HG03571 (cell line): ENCODE data around the gene SREBF1.
A peak's percentile ranks its signal among the peaks of the same experiment; 100 is the strongest.

ENCODE experiments used
- ATAC-seq: cut with Tn5 transposase; IDR thresholded peaks from one replicate; pipeline ENCODE4 v1.9.1; 2021; ENCODE audit not compliant: unreplicated experiment

SREBF1 gene

DNA sequence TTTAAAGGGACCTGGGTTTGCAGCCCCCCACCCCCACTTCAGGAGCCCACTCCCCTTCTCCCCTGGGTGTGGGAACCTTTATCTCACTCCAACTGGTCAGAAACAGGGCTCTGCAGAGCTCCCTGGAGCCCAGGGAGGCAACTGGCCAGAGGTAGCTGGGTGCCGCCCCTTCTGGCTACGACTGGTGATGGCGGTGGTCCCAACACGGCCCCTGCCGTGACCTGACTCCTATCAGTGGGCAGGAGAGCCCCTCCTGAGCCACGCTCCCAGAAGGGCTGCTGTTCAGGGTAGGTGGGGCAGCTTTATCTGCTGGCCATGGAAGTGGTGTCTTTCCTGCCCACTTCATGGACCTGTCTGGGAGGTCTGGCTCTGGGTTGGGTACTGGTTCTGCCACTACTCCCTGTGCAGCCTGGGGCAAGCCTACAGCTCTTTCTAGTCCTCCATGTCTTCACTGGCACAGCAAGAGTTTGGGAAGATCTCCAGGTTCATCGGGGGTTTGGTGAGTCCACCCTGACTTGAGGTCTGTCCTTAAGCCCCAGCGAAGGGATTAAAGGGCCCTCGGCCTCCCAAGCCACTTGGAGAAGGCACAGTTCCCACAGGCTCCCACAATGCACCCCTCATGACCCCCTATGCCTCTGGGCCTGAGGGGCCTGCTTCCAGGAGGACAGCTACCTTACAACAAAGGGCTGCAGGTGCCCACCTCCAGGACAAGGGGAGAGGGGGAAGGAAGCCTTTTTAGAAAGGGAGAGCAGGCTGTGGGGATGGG, 5.5 kb upstream of the SREBF1 start:
- ATAC-seq = no peak

DNA sequence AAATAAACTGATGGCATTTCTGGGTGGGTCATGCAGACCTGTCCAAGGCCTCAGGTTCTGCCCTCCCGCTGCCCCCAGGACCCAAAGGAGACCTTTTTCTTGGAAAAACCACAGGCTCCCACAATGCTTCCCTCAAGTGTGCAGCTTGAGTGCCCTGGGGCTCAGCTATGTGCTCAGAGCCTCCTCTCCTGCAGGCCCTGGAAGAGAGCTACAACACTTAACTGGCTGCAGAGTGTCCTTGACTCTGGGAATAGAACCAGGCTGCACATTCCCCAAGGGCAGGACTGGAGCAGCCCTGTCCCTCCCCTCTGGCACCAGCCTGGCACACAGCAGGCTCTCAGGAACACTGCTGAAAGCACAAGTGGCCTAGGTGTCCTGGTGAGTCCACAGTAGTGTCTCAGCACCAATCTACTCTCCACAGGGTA, 4.8 kb upstream of the SREBF1 start:
- ATAC-seq = no peak

DNA sequence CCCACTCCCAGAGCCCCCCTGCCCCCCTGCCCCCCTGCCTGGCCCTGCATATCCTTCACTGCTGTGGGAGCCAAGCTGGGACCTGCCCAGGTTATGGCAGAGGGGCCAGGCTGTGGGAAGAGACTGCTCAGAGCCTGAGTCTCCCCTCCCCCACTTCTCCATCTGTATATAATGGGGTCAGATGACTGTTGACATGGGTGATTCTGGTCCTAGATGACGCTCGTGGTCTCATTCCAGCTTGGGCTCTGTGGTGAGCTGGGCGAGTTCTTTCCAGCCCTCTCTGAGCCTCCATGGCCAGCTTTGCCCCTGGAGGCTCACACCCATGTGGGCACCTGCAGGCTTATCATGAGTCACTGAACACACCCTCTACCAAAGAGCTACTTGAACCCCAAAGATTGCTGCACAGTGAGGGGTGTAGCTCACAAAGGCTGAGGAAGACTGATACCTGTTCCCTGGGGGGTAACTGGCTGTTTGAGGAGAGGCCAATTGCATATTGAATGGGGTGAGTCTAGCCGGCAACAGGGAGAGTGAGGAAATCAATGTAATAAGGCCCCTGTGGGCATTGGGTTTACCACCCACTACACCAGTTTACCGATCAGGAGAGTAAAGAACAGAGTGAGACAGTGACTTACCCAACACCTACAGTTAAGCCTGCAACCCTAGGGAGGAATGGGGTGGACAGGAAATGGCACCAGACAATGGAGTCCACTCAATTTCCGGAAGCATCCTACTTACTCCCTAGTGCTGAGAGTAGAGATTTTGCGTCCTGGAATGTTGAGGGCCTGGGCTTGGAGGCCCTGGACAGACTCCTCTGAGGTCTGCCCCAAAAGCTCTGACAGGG, 4.2 kb upstream of the SREBF1 start:
- ATAC-seq = no peak

DNA sequence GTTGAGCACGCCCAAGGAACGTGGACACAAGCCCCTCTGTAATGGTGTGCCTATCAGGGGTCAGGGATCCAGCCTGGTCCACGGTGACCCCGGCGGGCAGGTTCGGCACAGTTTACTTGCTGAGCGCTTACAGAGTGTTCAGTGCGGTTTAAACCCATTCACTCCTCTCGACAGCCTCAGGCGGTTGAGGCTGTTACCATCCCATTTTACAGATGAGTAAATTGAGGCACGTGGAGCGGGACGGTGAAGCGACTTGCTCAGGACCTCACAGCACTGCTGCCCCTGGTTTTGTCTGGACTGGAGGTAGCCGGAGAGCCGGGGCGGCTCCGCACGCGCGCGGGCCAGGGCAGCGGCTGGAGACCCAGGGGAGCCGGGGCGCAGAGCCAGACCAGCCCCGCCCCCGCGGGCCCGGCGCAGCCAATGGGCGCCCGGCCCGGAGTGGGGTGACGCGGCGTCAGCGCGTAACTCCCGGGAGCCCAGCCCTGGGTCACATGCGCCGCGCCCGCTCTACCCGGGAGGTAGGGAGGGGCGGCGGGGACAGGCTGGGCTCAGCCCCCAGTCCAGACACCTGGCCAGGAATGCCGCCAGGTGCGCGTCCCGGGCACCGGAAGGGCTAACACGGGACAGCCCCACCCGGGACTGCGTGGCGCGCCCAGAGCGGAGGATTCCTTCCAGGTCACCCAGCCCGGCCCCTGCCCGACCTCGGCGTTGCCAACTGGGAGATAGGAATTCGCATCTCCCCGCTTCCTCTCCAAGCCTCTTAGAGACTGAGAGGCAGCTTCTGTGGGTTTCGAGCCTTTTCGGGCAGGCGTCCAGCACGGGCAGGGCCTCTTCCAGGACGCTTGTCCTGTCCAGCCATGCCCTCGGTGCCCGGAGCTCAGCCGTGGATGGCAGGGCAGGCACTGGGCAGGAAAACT, 3.3 kb upstream of the SREBF1 start:
- peak; percentile 49 for ATAC-seq

DNA sequence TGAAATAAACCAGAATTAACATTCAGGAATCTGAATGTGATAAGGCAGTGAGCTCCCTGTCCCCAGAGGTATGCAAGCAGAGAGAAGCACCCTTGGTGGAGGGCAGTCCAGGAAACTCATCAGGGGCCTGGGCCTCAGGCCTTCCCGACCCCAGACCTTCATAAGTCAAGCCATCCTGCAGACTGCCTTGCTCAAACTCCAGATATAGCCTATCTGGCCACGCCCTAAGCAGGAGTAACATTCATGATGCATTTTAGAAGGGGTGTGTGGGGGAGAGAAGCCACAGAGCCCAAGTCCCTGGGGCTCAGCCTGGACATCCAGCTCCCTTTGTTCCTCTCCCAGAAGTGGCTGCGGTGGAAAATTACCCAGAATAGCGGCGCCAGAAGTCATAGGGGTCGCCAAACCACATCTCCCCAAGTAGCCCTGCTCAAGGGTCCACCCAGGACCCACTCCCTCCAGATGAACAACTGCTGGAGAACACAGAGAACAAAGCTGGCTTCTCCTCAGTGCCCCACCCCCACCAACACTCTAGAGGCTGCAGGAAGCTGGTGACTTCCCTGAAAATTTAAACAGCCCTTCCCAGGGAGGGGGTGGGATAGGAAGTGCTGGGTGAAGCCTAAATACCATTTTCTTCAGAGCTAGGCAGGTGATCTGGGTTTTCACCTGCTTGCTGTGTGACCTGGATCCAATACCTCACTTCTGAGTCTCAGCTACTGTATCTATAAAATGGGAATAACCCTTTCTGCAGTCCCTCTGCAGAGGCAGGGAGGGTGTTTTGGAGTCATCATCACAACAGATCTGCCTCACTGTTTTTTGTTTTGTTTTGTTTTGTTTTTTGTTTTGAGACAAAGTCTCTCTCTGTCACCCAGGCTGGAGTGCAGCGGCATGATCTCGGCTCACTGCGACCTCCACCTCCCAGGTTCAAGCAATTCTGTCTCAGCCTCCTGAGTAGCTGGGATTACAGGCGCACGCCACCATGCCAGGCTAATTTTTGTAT, 1.5 kb upstream of the SREBF1 start:
- no peak for ATAC-seq

DNA sequence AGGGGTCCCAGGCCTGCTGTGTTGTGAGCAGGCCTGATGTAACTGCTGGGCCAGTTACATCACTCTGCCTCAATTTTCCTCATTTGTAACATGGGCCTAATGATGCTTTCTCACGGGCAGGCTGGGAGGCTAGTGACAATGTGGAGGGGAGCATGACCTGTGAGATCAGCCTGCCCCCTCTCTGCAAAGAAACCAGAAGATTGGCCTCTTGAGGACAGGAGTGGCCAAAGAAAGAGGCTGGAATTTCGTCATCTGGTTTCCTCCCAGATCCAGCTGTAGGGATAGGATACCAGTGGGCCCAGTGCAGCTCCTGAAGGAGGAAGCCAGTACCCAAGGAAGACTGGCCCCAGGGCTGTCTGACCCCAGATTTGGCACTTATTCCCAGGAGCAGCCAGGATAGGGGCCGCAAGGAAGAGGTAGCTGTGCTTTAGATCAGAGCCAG, 615 bp upstream of the SREBF1 start:
- no peak for ATAC-seq

DNA sequence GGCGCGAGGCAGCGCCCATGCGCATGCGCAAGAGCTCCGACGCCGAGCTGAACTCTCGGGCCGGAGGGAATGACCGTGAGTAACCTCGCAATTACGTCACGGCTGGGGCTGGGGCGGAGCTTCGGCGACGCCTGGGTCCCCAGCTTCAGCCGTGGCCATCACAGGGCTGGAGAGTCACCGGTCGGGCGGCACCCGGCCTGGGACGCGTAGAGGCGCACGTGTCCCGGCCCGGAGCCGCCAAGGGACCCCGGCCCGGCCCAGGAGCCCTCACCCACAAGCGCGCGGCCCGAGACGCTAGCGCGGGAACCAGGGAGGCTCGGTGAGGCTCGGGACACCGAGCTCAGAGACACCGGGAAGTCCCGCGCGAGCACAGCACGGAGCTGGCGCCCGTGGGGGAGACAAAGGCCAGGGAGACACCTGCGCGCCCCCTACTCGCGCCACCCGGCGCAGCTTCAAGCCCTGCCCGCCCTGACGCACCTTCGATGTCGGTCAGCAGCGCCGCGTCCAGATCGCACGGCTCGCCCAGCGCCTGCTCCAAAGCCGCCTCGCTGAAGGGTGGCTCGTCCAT, 452 bp downstream of the SREBF1 start:
- ATAC-seq = peak; percentile 61

DNA sequence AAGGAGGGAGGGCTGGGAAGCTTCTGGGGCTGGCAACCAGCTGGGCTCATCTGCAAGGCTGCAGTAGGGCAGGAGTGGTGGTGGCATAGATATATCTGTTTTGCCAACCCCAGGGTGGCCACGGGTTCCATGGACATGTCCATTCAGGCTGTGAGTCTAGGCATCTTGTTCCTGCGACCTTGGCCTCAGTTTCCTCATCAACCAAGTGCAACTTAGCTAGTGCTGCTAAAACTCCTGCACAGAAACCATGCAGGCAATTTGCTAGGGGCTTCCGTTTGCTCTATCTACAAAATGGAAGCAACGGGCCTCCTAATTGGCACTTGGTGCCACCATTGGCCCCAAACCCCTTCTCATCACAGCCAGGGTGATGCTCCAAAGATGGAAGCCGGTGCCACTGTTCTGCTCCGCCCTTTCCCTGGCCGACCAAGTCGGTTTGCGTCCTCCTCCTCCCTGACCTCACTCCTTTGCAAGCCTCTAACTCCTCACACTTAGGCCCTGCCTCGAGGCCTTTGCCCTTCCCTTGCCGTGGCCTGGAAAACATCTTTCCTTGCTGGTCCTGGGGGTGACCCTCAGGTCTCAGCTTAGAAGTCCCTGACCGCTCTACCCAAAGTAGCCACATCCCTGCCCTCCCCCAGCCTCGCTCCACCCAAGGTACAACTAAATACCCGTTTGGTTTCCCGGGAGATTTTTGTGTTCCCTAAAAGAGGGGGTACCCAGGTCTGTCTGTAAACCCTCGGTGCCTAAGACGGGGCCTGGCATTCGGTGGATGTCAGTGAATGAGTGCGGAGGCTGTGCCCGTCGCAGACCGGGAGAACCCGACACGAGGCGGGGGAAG, 1.2 kb downstream of the SREBF1 start:
- ATAC-seq = no peak

DNA sequence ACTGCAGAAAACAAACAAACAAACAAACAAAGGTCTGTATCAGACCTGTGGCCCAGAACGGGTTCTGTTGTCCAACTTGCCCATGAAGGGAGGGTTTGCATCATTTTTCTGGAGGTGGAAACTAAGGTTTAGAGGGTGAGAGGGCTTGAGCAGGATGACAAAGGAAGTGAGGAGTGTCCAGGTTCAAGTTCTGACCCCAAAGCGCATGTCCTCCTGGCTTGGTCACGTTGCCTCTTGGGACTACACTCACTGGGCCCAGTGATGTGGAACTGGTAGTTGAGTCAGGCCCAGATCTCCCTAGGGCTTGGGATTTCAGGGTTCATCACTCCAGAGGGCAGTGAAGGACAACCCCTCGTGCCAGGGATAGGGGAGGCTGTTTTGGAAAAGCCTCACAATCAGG, 1.8 kb downstream of the SREBF1 start:
- no peak for ATAC-seq

DNA sequence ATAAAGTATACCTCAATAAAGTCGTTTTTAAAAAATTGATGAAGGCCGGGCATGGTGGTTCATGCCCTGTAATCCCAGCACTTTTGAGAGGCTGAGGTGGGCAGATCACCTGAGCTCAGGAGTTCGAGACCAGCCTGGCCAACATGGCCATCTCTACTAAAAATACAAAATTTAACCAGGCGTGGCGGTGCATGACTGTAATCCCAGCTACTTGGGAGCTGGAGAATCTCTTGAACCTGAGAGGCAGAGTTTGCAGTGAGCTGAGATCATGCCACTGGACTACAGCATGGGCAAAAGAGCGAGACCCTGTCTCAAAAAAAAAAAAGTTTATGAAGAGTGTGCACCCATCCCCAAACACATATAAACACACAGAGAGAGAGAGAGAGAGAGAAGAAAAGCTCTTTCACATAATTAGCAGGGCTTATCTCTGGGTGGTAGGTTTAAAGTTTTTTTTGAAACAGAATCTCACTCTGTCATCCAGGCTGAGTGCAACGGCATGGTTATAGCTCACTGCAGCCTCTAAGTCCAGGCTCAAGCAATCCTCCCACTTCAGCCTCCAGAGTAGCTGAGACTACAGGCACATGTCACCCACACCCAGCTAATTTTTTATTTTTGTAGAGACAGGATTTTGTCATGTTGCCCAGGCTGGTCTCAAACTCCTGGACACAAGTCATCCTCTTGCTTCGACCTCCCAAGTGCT, 3.0 kb downstream of the SREBF1 start:
- ATAC-seq = no peak

DNA sequence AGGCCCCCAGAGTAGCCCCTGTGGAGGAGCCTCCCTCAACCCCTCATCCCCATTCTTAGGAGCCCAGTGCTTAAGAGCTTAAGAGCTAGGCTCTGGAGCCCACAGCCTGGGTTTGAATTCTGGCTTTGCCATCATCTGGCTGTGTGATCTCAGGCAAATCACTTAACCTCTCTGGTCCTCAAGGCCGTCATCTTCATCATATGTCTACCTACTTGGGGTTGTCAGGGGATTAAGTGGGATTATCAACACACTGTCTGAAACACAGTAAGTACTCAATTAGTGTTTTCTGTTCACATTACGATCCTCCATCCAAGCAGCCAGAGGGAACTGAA, 4.8 kb downstream of the SREBF1 start:
- no peak for ATAC-seq

DNA sequence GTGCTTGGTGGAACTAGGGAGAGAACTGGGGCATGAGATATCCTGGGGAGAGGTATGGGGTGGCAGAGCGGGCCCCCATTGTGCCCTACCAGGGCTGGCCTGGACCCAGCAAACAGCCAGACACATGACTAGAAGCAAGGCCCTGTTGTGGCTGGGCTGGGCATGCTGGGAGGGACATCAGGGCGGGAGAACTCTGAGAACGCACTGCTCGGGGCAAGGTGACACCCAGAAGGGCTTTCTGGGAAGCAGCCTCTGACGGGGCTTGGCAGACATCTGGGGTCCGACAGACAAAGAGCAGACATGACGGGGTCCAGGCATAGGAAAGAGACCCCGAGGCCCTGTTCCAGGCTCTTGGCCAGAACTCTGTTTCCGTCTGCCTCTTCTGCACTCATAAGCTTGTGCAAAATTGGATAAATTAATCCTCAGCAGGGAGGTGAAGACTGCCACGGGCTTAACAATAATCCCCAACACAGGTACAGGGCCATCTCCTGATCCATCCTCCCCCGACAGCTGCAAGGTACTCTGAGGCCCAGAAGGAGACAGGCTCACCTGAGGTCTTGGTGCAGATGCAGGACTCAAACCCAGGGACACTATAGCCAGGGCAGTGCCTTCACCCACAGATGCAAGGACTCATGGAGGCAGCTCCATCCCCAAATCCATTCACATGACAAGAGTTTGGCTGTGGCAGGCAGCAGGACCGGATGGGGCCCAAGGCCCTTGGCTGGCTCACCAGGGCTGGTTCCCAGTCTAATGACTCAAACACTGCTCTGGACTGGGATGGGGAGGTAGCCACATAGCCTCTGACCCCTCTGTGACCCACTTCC, 5.4 kb downstream of the SREBF1 start:
- ATAC-seq = no peak

DNA sequence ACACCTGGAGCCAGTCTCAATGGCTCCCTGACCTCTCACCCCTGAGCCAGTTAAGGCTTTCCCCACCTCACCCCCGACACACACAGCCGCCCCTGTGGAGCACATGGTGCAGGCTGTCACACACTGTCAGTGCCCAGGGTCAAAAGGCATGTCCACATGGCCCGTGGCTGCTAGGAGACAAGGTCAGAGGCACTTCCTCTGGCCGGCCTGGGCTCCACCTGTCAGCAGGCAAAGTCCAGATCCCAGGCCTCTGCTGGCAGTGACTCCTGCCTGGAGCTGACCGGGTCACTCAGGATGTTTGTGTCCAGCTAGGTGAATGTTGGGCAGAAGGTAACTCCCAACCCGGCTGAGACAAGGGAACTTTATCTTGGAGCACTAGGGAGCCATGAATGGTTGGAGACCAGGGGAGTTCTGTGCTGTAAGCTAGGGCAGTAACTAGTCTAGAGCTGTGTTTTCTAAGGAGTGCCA, 6.0 kb downstream of the SREBF1 start:
- ATAC-seq = no peak

DNA sequence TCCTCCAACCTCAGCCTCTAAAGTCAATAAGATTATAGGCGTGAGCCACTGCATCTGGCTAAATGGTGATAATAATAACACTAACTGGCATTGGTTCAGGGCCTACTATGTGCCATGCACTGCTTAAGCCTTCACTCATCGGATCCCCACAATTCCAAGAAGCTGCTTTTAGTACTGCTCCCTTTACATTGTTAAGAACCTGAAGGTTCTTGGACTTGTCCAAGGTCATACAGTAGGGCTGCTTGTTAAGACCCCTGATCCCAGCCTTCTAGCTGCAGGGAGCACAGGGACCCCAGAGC, 6.6 kb downstream of the SREBF1 start:
- ATAC-seq = no peak

DNA sequence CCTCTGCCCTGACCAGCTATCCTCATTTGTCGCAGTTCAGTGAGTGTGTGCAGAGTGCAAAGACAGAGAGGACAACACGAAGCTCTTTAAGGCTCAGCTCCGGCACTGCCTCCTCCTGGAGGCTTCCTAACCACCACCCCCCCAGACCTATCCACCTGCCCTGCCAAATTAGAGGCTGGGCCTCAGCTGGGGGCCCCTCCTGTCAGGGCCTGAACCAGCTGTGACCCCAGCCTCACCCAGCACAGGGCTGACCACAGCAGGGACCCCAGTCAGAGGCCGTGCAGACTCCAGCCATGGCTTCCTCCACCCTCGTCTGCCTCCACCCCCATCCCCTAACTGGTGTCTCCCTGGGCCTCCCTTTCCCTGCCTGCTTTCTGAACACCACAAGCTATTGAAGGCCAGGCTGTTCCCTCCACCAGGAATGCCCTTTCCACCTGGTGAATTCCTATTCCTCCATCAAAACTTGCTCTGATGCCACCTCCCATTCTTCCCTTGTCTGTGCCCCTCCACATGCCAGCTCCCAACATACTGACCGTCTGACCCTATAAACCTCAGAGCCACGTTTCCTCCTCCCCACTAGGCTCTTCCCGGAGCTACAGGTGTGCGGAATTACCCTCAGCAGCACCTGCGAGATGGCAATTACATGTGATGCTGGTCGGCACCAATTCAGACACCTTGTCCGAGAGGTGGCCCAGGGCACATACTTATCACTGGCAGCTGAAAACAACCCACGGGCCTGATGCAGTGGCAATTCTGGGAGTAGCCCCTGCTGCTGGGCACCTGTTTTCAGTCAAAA, 8.8 kb downstream of the SREBF1 start:
- ATAC-seq = no peak

DNA sequence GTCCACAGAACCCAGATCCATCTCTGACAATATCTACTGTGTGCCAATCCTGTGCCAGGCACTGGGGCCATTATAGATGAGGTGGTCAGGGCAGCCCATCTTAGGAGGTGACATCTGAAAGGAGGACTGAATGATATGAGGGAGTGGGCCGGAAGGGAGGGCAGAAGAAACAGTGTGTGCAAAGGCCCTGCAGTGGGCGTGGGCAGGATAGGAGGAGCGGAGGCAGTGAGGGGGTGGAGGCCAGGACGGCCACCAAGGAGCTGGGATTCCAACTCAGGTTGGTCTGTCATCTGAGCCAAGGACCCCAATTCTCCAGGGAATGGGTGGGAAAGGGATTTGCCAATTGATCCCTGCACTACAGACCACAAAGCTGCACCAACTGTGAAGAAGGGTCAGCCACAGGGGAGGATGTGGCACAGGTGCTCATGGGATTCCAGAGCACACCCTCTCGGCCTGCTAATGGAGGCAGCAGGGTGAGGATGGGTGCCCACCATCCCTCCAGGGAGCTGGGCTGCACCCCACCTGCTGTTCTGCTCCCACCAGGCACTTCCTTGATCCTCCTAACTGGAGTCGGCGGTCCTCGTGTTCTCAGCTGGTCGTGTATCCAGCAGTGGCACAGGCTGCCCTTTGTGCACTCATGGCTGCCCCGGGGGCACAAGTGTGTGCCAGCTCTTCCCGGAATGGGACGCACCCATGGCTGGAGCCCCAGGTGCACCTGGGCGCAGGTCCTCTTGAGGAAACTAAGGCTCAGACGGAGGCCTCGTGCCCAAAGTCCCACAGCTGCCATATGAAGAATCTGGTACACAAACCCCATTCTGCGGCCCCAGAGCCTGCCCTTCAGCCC, 9.6 kb downstream of the SREBF1 start:
- ATAC-seq = no peak
